Measurements from ENCODE around the gene PCDHGA9. TPM values are rescaled to one million over a fixed set of nuclear protein-coding genes. Genes with fewer than 3 reads are reported as not detected.

The PCDHGA9 gene
- total RNA-seq, 1 experiment from 2014 or later = 1.9 TPM

DNA sequence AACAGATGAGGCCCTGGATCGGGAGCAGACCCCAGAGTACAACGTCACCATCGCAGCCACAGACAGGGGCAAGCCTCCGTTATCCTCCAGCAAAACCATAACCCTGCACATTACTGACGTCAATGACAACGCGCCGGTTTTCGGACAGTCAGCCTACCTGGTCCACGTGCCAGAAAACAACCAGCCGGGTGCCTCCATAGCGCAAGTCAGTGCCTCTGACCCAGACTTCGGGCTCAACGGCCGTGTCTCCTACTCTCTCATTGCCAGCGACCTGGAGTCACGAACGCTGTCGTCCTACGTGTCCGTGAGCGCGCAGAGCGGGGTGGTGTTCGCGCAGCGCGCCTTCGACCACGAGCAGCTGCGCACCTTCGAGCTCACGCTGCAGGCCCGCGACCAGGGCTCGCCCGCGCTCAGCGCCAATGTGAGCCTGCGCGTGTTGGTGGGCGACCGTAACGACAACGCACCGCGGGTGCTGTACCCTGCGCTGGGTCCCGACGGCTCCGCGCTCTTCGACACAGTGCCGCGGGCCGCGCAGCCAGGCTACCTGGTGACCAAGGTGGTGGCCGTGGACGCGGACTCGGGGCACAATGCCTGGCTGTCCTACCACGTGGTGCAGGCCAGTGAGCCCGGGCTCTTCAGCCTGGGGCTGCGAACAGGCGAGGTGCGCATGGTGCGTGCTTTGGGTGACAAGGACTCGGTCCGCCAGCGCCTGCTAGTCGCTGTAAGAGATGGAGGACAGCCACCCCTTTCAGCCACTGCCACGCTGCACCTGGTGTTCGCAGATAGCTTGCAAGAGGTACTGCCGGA lies 16.7 kb downstream of the PCDHGA9 start:
- Histone ChIP-seq H3K27me3 (ENCODE audit: low read length) (no peaks in the 10 kb centered on the region), H3K79me2 (ENCODE audit: low read length) (no peaks in the 10 kb centered on the region), H3K27ac (ENCODE audit: low read length) (no peak overlapping the region), H3K4me2 (ENCODE audit: low read length) (no peak overlapping the region), H3K4me3 (ENCODE audit: low read length) (no peak overlapping the region), H4K20me1 (ENCODE audit: low read length) (no peaks in the 10 kb centered on the region), H3K36me3 (ENCODE audit: low read depth, low read length) (no peaks in the 10 kb centered on the region; the same call in 1 of the 2 replicates), H3K4me1 (ENCODE audit: insufficient read depth, low read length) (no peaks in the 10 kb centered on the region), H2AFZ (ENCODE audit: low read length) (no peak overlapping the region), H3K9me3 (ENCODE audit: low read length) (no peaks in the 10 kb centered on the region), H3K9me2 (replicated peaks; ENCODE audit: low read length) (no peaks in the 10 kb centered on the region), H3K9ac (ENCODE audit: low read length) (no peak overlapping the region), H3F3A (ENCODE audit: low read length, unreplicated experiment) (no peaks in the 10 kb centered on the region)
- ChIA-PET POLR2A (ENCODE audit: unreplicated experiment) (no interaction called here), CTCF (no interaction called here)
- no TSS peak for BruUV-seq (replicated peaks)
- ATAC-seq (no peak), DNase-seq (no peak)
- no peak for TF ChIP-seq EZH2 (IDR thresholded peaks at IDR 0.05; ENCODE audit: low read length, unreplicated experiment)
- TF ChIP-seq EZH2phosphoT487 (IDR thresholded peaks at IDR 0.05; ENCODE audit: borderline replicate concordance, low read length) = no peak
- TF ChIP-seq, protein P1, sequence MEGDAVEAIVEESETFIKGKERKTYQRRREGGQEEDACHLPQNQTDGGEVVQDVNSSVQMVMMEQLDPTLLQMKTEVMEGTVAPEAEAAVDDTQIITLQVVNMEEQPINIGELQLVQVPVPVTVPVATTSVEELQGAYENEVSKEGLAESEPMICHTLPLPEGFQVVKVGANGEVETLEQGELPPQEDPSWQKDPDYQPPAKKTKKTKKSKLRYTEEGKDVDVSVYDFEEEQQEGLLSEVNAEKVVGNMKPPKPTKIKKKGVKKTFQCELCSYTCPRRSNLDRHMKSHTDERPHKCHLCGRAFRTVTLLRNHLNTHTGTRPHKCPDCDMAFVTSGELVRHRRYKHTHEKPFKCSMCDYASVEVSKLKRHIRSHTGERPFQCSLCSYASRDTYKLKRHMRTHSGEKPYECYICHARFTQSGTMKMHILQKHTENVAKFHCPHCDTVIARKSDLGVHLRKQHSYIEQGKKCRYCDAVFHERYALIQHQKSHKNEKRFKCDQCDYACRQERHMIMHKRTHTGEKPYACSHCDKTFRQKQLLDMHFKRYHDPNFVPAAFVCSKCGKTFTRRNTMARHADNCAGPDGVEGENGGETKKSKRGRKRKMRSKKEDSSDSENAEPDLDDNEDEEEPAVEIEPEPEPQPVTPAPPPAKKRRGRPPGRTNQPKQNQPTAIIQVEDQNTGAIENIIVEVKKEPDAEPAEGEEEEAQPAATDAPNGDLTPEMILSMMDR (conservative IDR thresholded peaks at IDR 0.05; ENCODE audit: low read depth, low read length) = no peak
- intact Hi-C loops (cut with micrococcal nuclease) = no loop called here

DNA sequence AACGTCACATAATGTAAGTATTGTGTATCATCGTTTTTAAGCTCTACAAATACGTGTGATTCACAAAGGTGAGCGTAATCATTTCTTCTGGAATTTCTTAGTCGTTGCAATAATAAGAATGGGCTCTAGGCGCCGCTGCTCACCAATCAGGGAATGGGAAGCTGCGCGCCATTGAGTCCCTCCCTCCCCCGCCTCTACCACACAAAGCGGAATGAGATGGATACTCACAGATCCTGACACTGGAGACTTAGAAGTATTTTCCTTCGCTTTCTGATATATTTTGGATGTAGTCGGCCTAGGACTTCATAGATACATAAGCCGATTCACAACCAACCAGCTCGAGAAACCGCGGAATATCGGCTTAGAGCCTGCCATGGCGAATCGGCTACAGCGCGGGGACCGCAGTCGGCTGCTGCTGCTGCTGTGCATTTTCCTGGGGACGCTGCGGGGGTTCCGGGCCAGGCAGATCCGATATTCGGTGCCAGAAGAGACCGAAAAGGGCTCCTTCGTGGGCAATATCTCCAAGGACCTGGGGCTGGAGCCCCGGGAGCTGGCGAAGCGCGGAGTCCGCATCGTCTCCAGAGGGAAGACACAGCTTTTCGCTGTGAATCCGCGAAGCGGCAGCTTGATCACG lies 18.4 kb downstream of the PCDHGA9 start, which contains the start of gene PCDHGA11:
TSS of gene PCDHGA11 (plus strand) at position 197 of the 634 bp plus-strand sequence. CDS start at position 374, 177 bp downstream.
- no peak for DNase-seq
- H4K20me1 ChIP-seq (ENCODE audit: low read length) = no peaks in the 10 kb centered on the region

More for the DNA sequence above, 18.4 kb downstream of the PCDHGA9 start, which contains the start of gene PCDHGA11:
- POLR2A ChIA-PET (ENCODE audit: unreplicated experiment) = no interaction called here
- intact Hi-C loops (cut with micrococcal nuclease) = no loop called here
- no peaks in the 10 kb centered on the region for H3K79me2 ChIP-seq (ENCODE audit: low read length)
- no peak within 1 kb of the TSS for H3K4me3 ChIP-seq (ENCODE audit: low read length)
- no peak within 1 kb of the TSS for H3K9ac ChIP-seq (ENCODE audit: low read length)
- no TSS peak for BruUV-seq (replicated peaks)
- H3K4me2 ChIP-seq (ENCODE audit: low read length) = no peak within 1 kb of the TSS
- no peak within 1 kb of the TSS for H2AFZ ChIP-seq (ENCODE audit: low read length)
- H3K36me3 ChIP-seq (ENCODE audit: low read depth, low read length) = no peaks in the 10 kb centered on the region; the same call in 1 of the 2 replicates
- H3K27me3 ChIP-seq (ENCODE audit: low read length) = no peaks in the 10 kb centered on the region
- TF ChIP-seq EZH2phosphoT487 (IDR thresholded peaks at IDR 0.05; ENCODE audit: borderline replicate concordance, low read length) (no peak), EZH2 (IDR thresholded peaks at IDR 0.05; ENCODE audit: low read length, unreplicated experiment) (no peak)
- TF ChIP-seq, protein P1 (conservative IDR thresholded peaks at IDR 0.05; ENCODE audit: low read depth, low read length) = no peak; the same call in 1 of the 2 replicates
- H3K4me1 ChIP-seq (ENCODE audit: insufficient read depth, low read length) = no peaks in the 10 kb centered on the region
- no peaks in the 10 kb centered on the region for H3K9me2 ChIP-seq (replicated peaks; ENCODE audit: low read length)
- no peaks in the 10 kb centered on the region for H3F3A ChIP-seq (ENCODE audit: low read length, unreplicated experiment)
- no peaks in the 10 kb centered on the region for H3K9me3 ChIP-seq (ENCODE audit: low read length)
- ATAC-seq = no peak
- no peak within 1 kb of the TSS for H3K27ac ChIP-seq (ENCODE audit: low read length)
- CTCF ChIA-PET = interaction anchor here (0.6 kb wide), 1 partner anchor 250 kb away, joined by 3 read pairs; no protein-coding TSS in a partner anchor

All from PC-3 (cell line).